H1 (cell line): ENCODE measurements around the gene MRPL3. TPM values are rescaled to one million over a fixed set of nuclear protein-coding genes. Genes with fewer than 3 reads are reported as not detected.

Experiments used
- CTCF ChIA-PET: fragments of 300-600 bp; sonication (Branson Sonifier 250); formaldehyde crosslinking; loops from one replicate; lab custom pipeline; 2021; ENCODE audit not compliant: partially characterized antibody; lab: Charles Lee
- POLR2A ChIA-PET: fragments of 300-600 bp; sonication (Branson Sonifier 250); formaldehyde crosslinking; loops from one replicate; lab custom pipeline; 2021; ENCODE audit warnings: inconsistent platforms; ENCODE audit not compliant: partially characterized antibody; lab: Charles Lee
- DNase-seq, 2 experiments: peaks; one replicate each; pipeline versions ENCODE4 v3.0.0 to v3.0.0-alpha.2; 2010 to 2022; ENCODE audit warnings: low spot score in 2 of 2, low read depth in 1 of 2, mixed read lengths in 1 of 2
- FAIRE-seq: peaks from 2 replicates; lab custom pipeline; 2011; peaks lifted over from hg19 to GRCh38; lab: Jason Lieb, UNC
- H2AFZ ChIP-seq: 2 replicates; pipeline ENCODE4 v1.8.1; 2012; ENCODE audit warnings: low read length, inconsistent platforms
- H2AK5ac ChIP-seq: 2 replicates; pipeline ENCODE4 v1.6.1; 2013; ENCODE audit warnings: low read depth, low read length
- H2BK120ac ChIP-seq: replicated peaks from 2 replicates; pipeline ENCODE3; 2013; ENCODE audit warnings: low read depth, low read length, inconsistent platforms
- H2BK12ac ChIP-seq: 2 replicates; pipeline ENCODE4 v1.6.1; 2013; ENCODE audit warnings: low read depth, low read length
- H2BK15ac ChIP-seq: 2 replicates; pipeline ENCODE4 v1.6.1; 2013; ENCODE audit warnings: low read length
- H2BK20ac ChIP-seq: 2 replicates; pipeline ENCODE4 v1.6.1; 2013; ENCODE audit warnings: low read length
- H2BK5ac ChIP-seq: 2 replicates; pipeline ENCODE4 v1.6.1; 2013; ENCODE audit warnings: low read depth, low read length
- H3K14ac ChIP-seq: 2 replicates; pipeline ENCODE4 v1.6.1; 2013; ENCODE audit warnings: inconsistent platforms; ENCODE audit not compliant: insufficient read length
- H3K18ac ChIP-seq: 2 replicates; pipeline ENCODE4 v1.6.1; 2013; ENCODE audit warnings: low read length; ENCODE audit errors: extremely low read depth
- H3K23ac ChIP-seq: 2 replicates; pipeline ENCODE4 v1.6.1; 2013; ENCODE audit warnings: inconsistent platforms; ENCODE audit not compliant: insufficient read length
- H3K23me2 ChIP-seq: 2 replicates; pipeline ENCODE4 v1.6.1; 2013; ENCODE audit warnings: low read depth, low read length
- H3K27ac ChIP-seq: 2 replicates; pipeline ENCODE4 v1.6.1; 2011; ENCODE audit warnings: low read depth, low read length, inconsistent platforms
- H3K27me3 ChIP-seq, 4 experiments: replicated peaks in 1 of 4; 1 replicate in 1 of 4; 2 replicates in 3 of 4; pipeline versions ENCODE4 v1.6.1 to v1.8.1; 2011 to 2013; ENCODE audit warnings: low read length in 3 of 4, mild to moderate bottlenecking in 3 of 4, inconsistent platforms in 2 of 4, mixed read lengths in 2 of 4, moderate library complexity in 1 of 4; ENCODE audit not compliant: control insufficient read depth in 3 of 4, insufficient read depth in 3 of 4; ENCODE audit errors: extremely low read depth in 1 of 4
- H3K36me3 ChIP-seq, 4 experiments: 2 replicates each; pipeline versions ENCODE4 v1.6.1 to v1.8.1; 2011 to 2013; ENCODE audit warnings: mild to moderate bottlenecking in 4 of 4, low read length in 3 of 4, moderate library complexity in 2 of 4, control low read depth in 1 of 4, inconsistent platforms in 1 of 4; ENCODE audit not compliant: insufficient read depth in 4 of 4, control insufficient read depth in 2 of 4
- H3K4ac ChIP-seq: replicated peaks from 2 replicates; pipeline ENCODE3; 2013; ENCODE audit warnings: low read length, low read depth, mixed read lengths, inconsistent platforms; ENCODE audit not compliant: insufficient read length
- H3K4me1 ChIP-seq, 4 experiments: replicated peaks in 1 of 4; 1 replicate in 1 of 4; 2 replicates in 3 of 4; pipeline versions ENCODE4 v1.6.1 to v1.8.1; 2011 to 2013; ENCODE audit warnings: low read length in 3 of 4, inconsistent platforms in 2 of 4, mixed read lengths in 1 of 4; ENCODE audit not compliant: insufficient read depth in 4 of 4, control insufficient read depth in 3 of 4
- H3K4me2 ChIP-seq, 2 experiments: 2 replicates each; pipeline versions ENCODE4 v1.6.1 to v1.8.1; 2011 to 2013; ENCODE audit warnings: low read depth in 2 of 2, low read length in 2 of 2, control low read depth in 1 of 2, inconsistent platforms in 1 of 2, mild to moderate bottlenecking in 1 of 2; ENCODE audit not compliant: insufficient read depth in 1 of 2
- H3K4me3 ChIP-seq, 4 experiments: fragments of 200-600, 300-600 bp in 1 of 4; sonication (generic), shearing (Covaris generic), sonication (Bioruptor Twin) in 1 of 4; 2 replicates each; pipeline versions ENCODE4 v1.5.1 to v1.8.1; 2011 to 2016; ENCODE audit warnings: low read length in 4 of 4, low read depth in 3 of 4, control low read depth in 2 of 4, inconsistent platforms in 2 of 4, mild to moderate bottlenecking in 2 of 4, mixed read lengths in 1 of 4, moderate library complexity in 1 of 4; ENCODE audit not compliant: insufficient read depth in 2 of 4; ENCODE audit errors: extremely low read depth in 1 of 4
- H3K56ac ChIP-seq: replicated peaks from 2 replicates; pipeline ENCODE3; 2013; ENCODE audit warnings: low read depth, mild to moderate bottlenecking, mixed read lengths, low read length, inconsistent platforms; ENCODE audit not compliant: insufficient read length
- H3K79me1 ChIP-seq: 2 replicates; pipeline ENCODE4 v1.6.1; 2013; ENCODE audit warnings: low read depth, low read length, control low read depth
- H3K79me2 ChIP-seq, 2 experiments: 2 replicates each; pipeline versions ENCODE4 v1.6.1 to v1.8.1; 2012 to 2013; ENCODE audit warnings: low read length in 2 of 2, mild to moderate bottlenecking in 2 of 2, inconsistent platforms in 1 of 2; ENCODE audit not compliant: insufficient read depth in 2 of 2, control insufficient read depth in 1 of 2
- H3K9ac ChIP-seq, 4 experiments: replicated peaks in 1 of 4; 1 replicate in 1 of 4; 2 replicates in 3 of 4; pipeline versions ENCODE4 v1.6.1 to v1.8.1; 2011 to 2013; ENCODE audit warnings: low read depth in 3 of 4, low read length in 3 of 4, control low read depth in 2 of 4, mild to moderate bottlenecking in 2 of 4, moderate library complexity in 2 of 4, inconsistent platforms in 1 of 4; ENCODE audit errors: extremely low read depth in 1 of 4
- H3K9me3 ChIP-seq, 2 experiments: 2 replicates each; pipeline versions ENCODE4 v1.6.1 to v1.8.1; 2012 to 2013; ENCODE audit warnings: mild to moderate bottlenecking in 2 of 2, moderate library complexity in 2 of 2, control low read depth in 1 of 2, inconsistent platforms in 1 of 2, low read depth in 1 of 2, low read length in 1 of 2, mixed read lengths in 1 of 2; ENCODE audit not compliant: insufficient read depth in 2 of 2
- H4K20me1 ChIP-seq, 2 experiments: replicated peaks in 1 of 2; 2 replicates each; pipeline versions ENCODE3 to v1.8.1; 2011 to 2013; ENCODE audit warnings: inconsistent platforms in 2 of 2, low read length in 2 of 2, mild to moderate bottlenecking in 1 of 2; ENCODE audit not compliant: insufficient read depth in 2 of 2, control insufficient read depth in 1 of 2
- H4K5ac ChIP-seq: 2 replicates; pipeline ENCODE4 v1.6.1; 2013; ENCODE audit warnings: low read length, low read depth, mixed read lengths, inconsistent platforms; ENCODE audit not compliant: insufficient read length
- H4K8ac ChIP-seq: 2 replicates; pipeline ENCODE4 v1.8.0; 2013; ENCODE audit warnings: mild to moderate bottlenecking, moderate library complexity, low read length, inconsistent platforms; ENCODE audit not compliant: insufficient read depth; ENCODE audit errors: extremely low read depth
- H4K91ac ChIP-seq: replicated peaks from 2 replicates; pipeline ENCODE3; 2013; ENCODE audit warnings: low read length, mixed read lengths, inconsistent platforms; ENCODE audit not compliant: insufficient read length
- CBX8 ChIP-seq: fragments of 300-800, 300-1000 bp; sonication (generic); IDR thresholded peaks from 2 replicates; pipeline ENCODE4 v1.7.1; 2016; ENCODE audit warnings: low read depth, low read length, borderline replicate concordance
- CTCF ChIP-seq, 3 experiments: IDR thresholded peaks; 1 replicate in 2 of 3; 2 replicates in 1 of 3; pipeline versions ENCODE4 v1.5.1 to v1.6.1; 2011; ENCODE audit warnings: low read length in 3 of 3, mild to moderate bottlenecking in 3 of 3, inconsistent platforms in 2 of 3, low read depth in 1 of 3, moderate library complexity in 1 of 3; ENCODE audit not compliant: insufficient read depth in 1 of 3; ENCODE audit errors: control extremely low read depth in 1 of 3
- EGR1 ChIP-seq: IDR thresholded peaks from 2 replicates; pipeline ENCODE4 v1.6.1; 2011; ENCODE audit warnings: low read depth, low read length, borderline replicate concordance
- EP300 ChIP-seq, 2 experiments: IDR thresholded peaks; 1 replicate in 1 of 2; 2 replicates in 1 of 2; pipeline ENCODE4 v1.6.1; 2011 to 2012; ENCODE audit warnings: low read depth in 2 of 2, low read length in 2 of 2, mild to moderate bottlenecking in 2 of 2, borderline replicate concordance in 1 of 2, inconsistent platforms in 1 of 2, moderate library complexity in 1 of 2
- HDAC6 ChIP-seq: IDR thresholded peaks from one replicate; pipeline ENCODE4 v1.7.1; 2012; ENCODE audit warnings: low read depth, mild to moderate bottlenecking, inconsistent platforms, low read length, moderate library complexity
- KDM4A ChIP-seq: IDR thresholded peaks from one replicate; pipeline ENCODE4 v1.7.1; 2012; ENCODE audit warnings: low read depth, mild to moderate bottlenecking, moderate library complexity, low read length, inconsistent platforms; ENCODE audit not compliant: severe bottlenecking
- NRF1 ChIP-seq: IDR thresholded peaks from 2 replicates; pipeline ENCODE4 v1.6.1; 2011; ENCODE audit warnings: mild to moderate bottlenecking, low read depth, low read length, improper control_type of control experiment
- PHF8 ChIP-seq: fragments of 200-600 bp; sonication (generic); conservative IDR thresholded peaks from 2 replicates; pipeline ENCODE4 v1.7.1; 2012; ENCODE audit warnings: low read depth, mild to moderate bottlenecking, inconsistent platforms, low read length, moderate library complexity
- RAD21 ChIP-seq, 2 experiments: IDR thresholded peaks in 1 of 2; conservative IDR thresholded peaks in 1 of 2; 2 replicates each; pipeline ENCODE4 v1.6.1; 2011; ENCODE audit warnings: low read depth in 2 of 2, low read length in 2 of 2, improper control_type of control experiment in 1 of 2, inconsistent platforms in 1 of 2, mild to moderate bottlenecking in 1 of 2, moderate library complexity in 1 of 2
- RXRA ChIP-seq: IDR thresholded peaks from 2 replicates; pipeline ENCODE4 v1.6.1; 2011; ENCODE audit warnings: low read depth, mild to moderate bottlenecking, low read length, moderate library complexity; ENCODE audit not compliant: insufficient read depth
- YY1 ChIP-seq: IDR thresholded peaks from 2 replicates; pipeline ENCODE4 v1.6.1; 2011; ENCODE audit warnings: low read depth, mild to moderate bottlenecking, low read length
- WGBS, 2 experiments: shearing (Covaris generic) in 1 of 2; methylation state at CpG; one replicate each; pipeline versions ENCODE4 v1.1.6 to v1.1.7; 2013 to 2015; ENCODE audit warnings: low lambda C conversion rate in 2 of 2, mixed read lengths in 2 of 2, inconsistent platforms in 1 of 2, low coverage in 1 of 2, missing lambda C conversion rate in 1 of 2; ENCODE audit not compliant: insufficient replicate concordance in 2 of 2, insufficient coverage in 1 of 2, insufficient read length in 1 of 2; ENCODE audit errors: extremely low coverage in 1 of 2, missing lambda C conversion rate in 1 of 2; 5-methylcytosine and 5-hydroxymethylcytosine counted together
- polyA plus RNA-seq, 7 experiments: library from polyadenylated mRNA; depleted of rRNA in 3 of 7; stranded (reverse) in 5 of 7; unstranded in 2 of 7; fragments of >200 nt in 5 of 7; fragments of 200-250 nt in 2 of 7; gene quantifications; 1 replicate in 5 of 7; 2 replicates in 1 of 7; 4 replicates in 1 of 7; pipeline versions ENCODE4 v1.2.1 to v1.2.3, GENCODE V29; 2011 to 2013; ENCODE audit warnings: missing spikeins in 2 of 7, mixed read lengths in 2 of 7
- total RNA-seq: library from RNA; stranded (reverse); fragmentation: NEBNext Ultra II Directional; extraction: Animal tissue kit (Norgen Biotek cat#: 25700); gene quantifications from 2 replicates; pipeline ENCODE4 v1.2.1, GENCODE V29; 2021

MRPL3 gene
- total and polyA plus RNA-seq, 2 of the 8 experiments (the other 6 are each of a cell fraction or from before 2014, with no cell fraction given), result 164 to 175 TPM

DNA sequence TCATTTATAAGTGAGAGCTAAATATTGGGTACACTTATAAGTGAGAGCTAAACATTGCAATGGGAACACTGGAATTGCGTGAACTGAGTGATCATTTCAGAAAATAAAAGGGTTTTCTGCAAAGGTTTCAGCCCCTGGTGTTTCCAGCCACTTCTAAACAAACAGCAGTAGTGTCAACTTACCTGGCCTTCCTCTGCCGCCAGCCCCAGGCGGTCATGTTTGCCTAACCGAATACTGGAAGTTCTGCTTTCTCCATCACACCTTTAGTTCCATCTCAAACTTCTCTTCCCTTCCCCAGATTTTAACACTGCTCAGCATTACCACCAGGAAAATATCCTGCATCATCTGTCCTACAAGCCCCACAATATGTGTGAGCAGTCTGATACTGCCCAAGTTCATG, 58.6 kb downstream of the MRPL3 start:
- Histone ChIP-seq H4K91ac (no peak overlapping the region), H3K27ac (no peak overlapping the region), H3K27me3 (no peaks in the 10 kb centered on the region), H3K4me2 (no peak overlapping the region), H2BK12ac (no peak overlapping the region), H3K23ac (no peak overlapping the region), H2BK120ac (no peak overlapping the region), H3K9ac (no peak overlapping the region), H3K36me3 (no peaks in the 10 kb centered on the region), H2AK5ac (no peak overlapping the region), H3K79me1 (no peaks in the 10 kb centered on the region), H2BK5ac (no peak overlapping the region), H2BK20ac (no peak overlapping the region), H3K18ac (no peak overlapping the region), H4K5ac (no peak overlapping the region), H2BK15ac (no peak overlapping the region), H3K14ac (no peak overlapping the region), H4K8ac (no peak overlapping the region), H3K23me2 (no peaks in the 10 kb centered on the region), H3K4me3 (no peak overlapping the region), H3K4me1 (no peaks in the 10 kb centered on the region), H3K4ac (no peak overlapping the region), H3K56ac (no peak overlapping the region), H3K79me2 (no peaks in the 10 kb centered on the region), H3K9me3 (no peaks in the 10 kb centered on the region), H4K20me1 (no peaks in the 10 kb centered on the region), H2AFZ (no peak overlapping the region)
- WGBS, 2 experiments, result 92% methylated on average over 4 of the region's 4 CpGs; no CpG with 5 or more reads in 1 of the 2 experiments
- FAIRE-seq (no peak), DNase-seq (no peak)
- ChIA-PET CTCF (interaction anchor here (0.6 to 1.4 kb wide), 4 partner anchors 13 to 395 kb away, joined by 3 to 6 read pairs (median 4); no protein-coding TSS in a partner anchor), POLR2A (interaction anchor here (1.3 to 2.1 kb wide), 3 partner anchors 10 to 15 kb away, joined by 3 to 7 read pairs (median 5); no protein-coding TSS in a partner anchor)
- TF ChIP-seq RAD21 (IDR thresholded peaks at IDR 0.05 in 1 of 2, conservative IDR thresholded peaks at IDR 0.05 in 1 of 2; ENCODE audit: low read depth in 2 of 2, low read length in 2 of 2) (no peak), CTCF (IDR thresholded peaks at IDR 0.05; ENCODE audit: control extremely low read depth in 1 of 3, insufficient read depth in 1 of 3, low read depth in 1 of 3, low read length in 3 of 3) (no peak), KDM4A (no peak), EP300 (IDR thresholded peaks at IDR 0.05; ENCODE audit: borderline replicate concordance in 1 of 2, low read depth in 2 of 2, low read length in 2 of 2) (no peak), YY1 (no peak), HDAC6 (no peak), CBX8 (no peak), PHF8 (no peak), RXRA (no peak), NRF1 (no peak), EGR1 (no peak)
